Esophagus muscularis mucosa (tissue), 4 donors: ENCODE results near the gene RAD51B. TPM values are rescaled to one million over a fixed set of nuclear protein-coding genes. Genes with fewer than 3 reads are reported as not detected.

Source experiments
- DNase-seq: peaks from one replicate; pipeline ENCODE4 v3.0.0-alpha.2; 2017; ENCODE audit errors: extremely low spot score
- H3K27ac ChIP-seq, 4 donors: fragments of 200-600 bp; sonication (generic); replicated peaks in 1 of 4; 1 replicate in 3 of 4; 2 replicates in 1 of 4; pipeline ENCODE4 v1.5.1; 2016 to 2019; ENCODE audit warnings: mild to moderate bottlenecking in 1 of 4
- H3K27me3 ChIP-seq, 4 donors: fragments of 200-600 bp; sonication (generic); one replicate each; pipeline versions ENCODE4 v1.5.1 to v1.6.0; 2016 to 2019
- H3K36me3 ChIP-seq, 4 donors: fragments of 200-600 bp; sonication (generic); one replicate each; pipeline ENCODE4 v1.5.1; 2016 to 2019
- H3K4me1 ChIP-seq, 4 donors: fragments of 200-600 bp; sonication (generic); one replicate each; pipeline ENCODE4 v1.5.1; 2016 to 2019
- H3K4me3 ChIP-seq, 4 donors: fragments of 200-600 bp; sonication (generic); 1 replicate in 2 of 4; 2 replicates in 2 of 4; pipeline ENCODE4 v1.5.1; 2016 to 2019; ENCODE audit warnings: mild to moderate bottlenecking in 4 of 4, moderate library complexity in 1 of 4
- H3K9me3 ChIP-seq, 4 donors: fragments of 200-600 bp; sonication (generic); 1 replicate in 3 of 4; 2 replicates in 1 of 4; pipeline ENCODE4 v1.5.1; 2016 to 2019
- EP300 ChIP-seq: sonication (generic); formaldehyde crosslinking; IDR thresholded peaks from one replicate; pipeline ENCODE4 v1.6.1; 2017; ENCODE audit warnings: antibody characterized with exemption
- POLR2A ChIP-seq: fragments of 450-650 bp; IDR thresholded peaks from one replicate; pipeline ENCODE4 v1.6.1; 2017; ENCODE audit warnings: antibody characterized with exemption, moderate library complexity, mild to moderate bottlenecking, low read depth
- POLR2AphosphoS5 ChIP-seq, 2 donors: sonication (generic); formaldehyde crosslinking; IDR thresholded peaks; one replicate each; pipeline ENCODE4 v1.6.1; 2017; ENCODE audit warnings: antibody characterized with exemption in 2 of 2
- WGBS: methylation state at CpG from one replicate; pipeline ENCODE4 v1.1.5; 2018; 5-methylcytosine and 5-hydroxymethylcytosine counted together
- intact Hi-C: fragments of 100-400 bp; cut with DNase I; formaldehyde crosslinking; loops from one replicate; pipeline ENCODE4 v1.15.1; 2023
- total RNA-seq, 4 donors: library from RNA; depleted of rRNA; stranded (reverse); fragments of >200 nt; gene quantifications; one replicate each; pipeline versions ENCODE4 v1.1.0 to v1.2.1, GENCODE V29; 2016
- TF ChIP-seq, protein P1 (sequence below), 3 experiments: fragments of 200-600 bp in 2 of 3; fragments of 450-650 bp in 1 of 3; sonication (generic) in 2 of 3; IDR thresholded peaks; one replicate each; pipeline ENCODE4 v1.5.1; 2017 to 2019; ENCODE audit warnings: antibody characterized with exemption in 3 of 3, mild to moderate bottlenecking in 2 of 3, moderate library complexity in 1 of 3

Gene RAD51B
- total RNA-seq, 4 donors from 2014 or later, result 2.8 to 11.1 (median 5.1) TPM

DNA sequence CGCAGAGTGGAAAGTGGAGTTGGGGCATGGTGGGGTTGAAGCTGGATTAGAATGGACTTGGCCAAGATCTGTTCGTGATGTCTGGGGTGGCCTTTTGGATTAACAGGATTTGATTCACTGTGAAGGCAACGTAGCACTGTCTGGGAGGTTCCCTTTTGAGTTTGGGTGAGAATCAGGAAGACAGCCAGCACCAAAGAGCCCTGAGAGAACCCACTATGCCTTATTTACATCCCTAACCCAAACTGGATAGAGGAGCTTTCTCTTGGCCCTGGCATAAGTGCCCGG lies 703.7 kb downstream of the RAD51B start:
- Histone ChIP-seq H3K36me3 (no peaks in the 10 kb centered on the region), H3K9me3 (no peaks in the 10 kb centered on the region), H3K27me3 (no peaks in the 10 kb centered on the region), H3K4me1 (peaks cover 50 to 86% (median 80%) of the 10 kb centered on the region in 4 donors), H3K4me3 (no peak overlapping the region), H3K27ac (peak overlapping the region; percentile 75 to 80 (median 79))
- intact Hi-C loops, result loop anchor here (10.0 kb wide), 1 partner anchor 588 kb away; no protein-coding TSS in a partner anchor
- 85% methylated on average over 4 of the region's 4 CpGs for WGBS
- no peak for DNase-seq
- TF ChIP-seq, protein P1, sequence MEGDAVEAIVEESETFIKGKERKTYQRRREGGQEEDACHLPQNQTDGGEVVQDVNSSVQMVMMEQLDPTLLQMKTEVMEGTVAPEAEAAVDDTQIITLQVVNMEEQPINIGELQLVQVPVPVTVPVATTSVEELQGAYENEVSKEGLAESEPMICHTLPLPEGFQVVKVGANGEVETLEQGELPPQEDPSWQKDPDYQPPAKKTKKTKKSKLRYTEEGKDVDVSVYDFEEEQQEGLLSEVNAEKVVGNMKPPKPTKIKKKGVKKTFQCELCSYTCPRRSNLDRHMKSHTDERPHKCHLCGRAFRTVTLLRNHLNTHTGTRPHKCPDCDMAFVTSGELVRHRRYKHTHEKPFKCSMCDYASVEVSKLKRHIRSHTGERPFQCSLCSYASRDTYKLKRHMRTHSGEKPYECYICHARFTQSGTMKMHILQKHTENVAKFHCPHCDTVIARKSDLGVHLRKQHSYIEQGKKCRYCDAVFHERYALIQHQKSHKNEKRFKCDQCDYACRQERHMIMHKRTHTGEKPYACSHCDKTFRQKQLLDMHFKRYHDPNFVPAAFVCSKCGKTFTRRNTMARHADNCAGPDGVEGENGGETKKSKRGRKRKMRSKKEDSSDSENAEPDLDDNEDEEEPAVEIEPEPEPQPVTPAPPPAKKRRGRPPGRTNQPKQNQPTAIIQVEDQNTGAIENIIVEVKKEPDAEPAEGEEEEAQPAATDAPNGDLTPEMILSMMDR (IDR thresholded peaks at IDR 0.05), result no peak
- TF ChIP-seq POLR2AphosphoS5 (IDR thresholded peaks at IDR 0.05) (no peak), EP300 (no peak), POLR2A (no peak)

DNA sequence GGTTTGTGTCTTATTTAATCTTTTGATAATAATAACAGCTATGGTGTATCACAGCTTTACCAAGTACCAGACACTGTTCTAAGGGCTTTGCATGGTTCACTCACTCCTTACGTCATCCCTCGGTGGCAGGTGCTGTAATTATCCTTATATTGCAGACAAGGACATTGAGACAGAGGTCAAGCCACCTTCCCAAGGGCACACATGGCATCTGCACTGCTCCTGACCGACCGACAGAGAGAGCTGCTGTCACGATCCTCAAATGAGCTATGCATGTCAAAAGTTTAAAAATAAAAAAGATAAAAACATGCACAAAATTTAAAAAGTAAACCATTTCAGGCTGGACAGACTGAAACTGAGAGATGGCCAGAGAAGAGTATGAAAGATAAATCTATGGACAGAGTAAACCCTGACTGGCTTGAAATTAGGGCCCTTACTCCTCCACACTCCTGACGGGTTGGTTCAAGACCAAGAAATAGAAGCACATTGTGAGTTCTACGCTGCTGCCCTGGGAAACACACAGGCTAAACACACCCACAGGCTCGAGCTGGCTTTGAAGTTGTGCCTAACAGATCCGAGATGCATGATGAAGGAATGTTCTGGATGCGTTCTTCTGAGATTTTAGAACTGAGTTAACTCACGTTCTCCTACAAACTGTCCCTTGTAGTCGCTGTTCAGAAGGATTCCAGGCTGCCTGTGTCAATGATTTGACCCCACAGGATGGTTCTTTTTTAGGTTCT lies 704.6 kb downstream of the RAD51B start:
- Histone ChIP-seq H3K4me1 (peaks cover 42 to 80% (median 73%) of the 10 kb centered on the region in 4 donors), H3K27ac (peak overlapping the region; percentile 75 to 80 (median 79))
- WGBS, result 55% methylated on average over 12 of the region's 12 CpGs

DNA sequence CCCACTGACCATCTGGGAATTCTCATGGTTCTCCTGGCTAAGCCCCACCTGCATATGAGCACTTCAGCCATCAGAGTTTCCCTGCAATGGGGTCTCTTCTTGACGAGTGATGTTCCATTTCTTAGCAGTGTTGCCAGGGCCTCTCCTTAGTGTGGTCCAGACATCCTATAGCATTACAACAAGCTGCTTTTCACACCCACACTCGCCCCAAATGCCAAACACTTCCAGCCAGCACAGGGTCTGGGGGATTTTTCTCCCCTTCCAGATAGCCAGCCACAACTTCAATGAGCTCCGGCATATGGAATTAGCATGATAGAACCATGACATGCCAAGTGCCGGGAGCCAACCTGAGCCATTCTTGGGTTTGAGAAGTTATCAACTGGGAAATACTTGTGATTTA lies 705.9 kb downstream of the RAD51B start:
- Histone ChIP-seq H3K9me3 (peaks cover 0 to 16% (median 5%) of the 10 kb centered on the region in 4 donors), H3K27ac (peak overlapping the region; percentile 75 to 80 (median 79)), H3K4me1 (peaks cover 37 to 68% (median 63%) of the 10 kb centered on the region in 4 donors), H3K27me3 (no peaks in the 10 kb centered on the region), H3K36me3 (no peaks in the 10 kb centered on the region), H3K4me3 (no peak overlapping the region)
- peak; percentile 29 for DNase-seq
- TF ChIP-seq POLR2AphosphoS5 (IDR thresholded peaks at IDR 0.05) (no peak), EP300 (no peak)
- TF ChIP-seq, protein P1 (IDR thresholded peaks at IDR 0.05), result no peak
- intact Hi-C loops, result loop anchor here (10.0 kb wide), 1 partner anchor 591 kb away; no protein-coding TSS in a partner anchor
- WGBS, result 98% methylated on average over 4 of the region's 4 CpGs

More for the DNA sequence above, 704.6 kb downstream of the RAD51B start:
- intact Hi-C loops, result loop anchor here (10.0 kb wide), 1 partner anchor 589 kb away; no protein-coding TSS in a partner anchor
- no peak for TF ChIP-seq EP300
- TF ChIP-seq, protein P1 (IDR thresholded peaks at IDR 0.05), result peak; percentile 40 to 59 (median 42)
- TF ChIP-seq POLR2AphosphoS5 (IDR thresholded peaks at IDR 0.05), result peak; percentile 40 to 67
- Histone ChIP-seq H3K9me3 (peaks cover 0 to 2% (median 0%) of the 10 kb centered on the region in 4 donors), H3K4me3 (no peak overlapping the region), H3K27me3 (no peaks in the 10 kb centered on the region), H3K36me3 (no peaks in the 10 kb centered on the region)
- DNase-seq, result peak; percentile 90

DNA sequence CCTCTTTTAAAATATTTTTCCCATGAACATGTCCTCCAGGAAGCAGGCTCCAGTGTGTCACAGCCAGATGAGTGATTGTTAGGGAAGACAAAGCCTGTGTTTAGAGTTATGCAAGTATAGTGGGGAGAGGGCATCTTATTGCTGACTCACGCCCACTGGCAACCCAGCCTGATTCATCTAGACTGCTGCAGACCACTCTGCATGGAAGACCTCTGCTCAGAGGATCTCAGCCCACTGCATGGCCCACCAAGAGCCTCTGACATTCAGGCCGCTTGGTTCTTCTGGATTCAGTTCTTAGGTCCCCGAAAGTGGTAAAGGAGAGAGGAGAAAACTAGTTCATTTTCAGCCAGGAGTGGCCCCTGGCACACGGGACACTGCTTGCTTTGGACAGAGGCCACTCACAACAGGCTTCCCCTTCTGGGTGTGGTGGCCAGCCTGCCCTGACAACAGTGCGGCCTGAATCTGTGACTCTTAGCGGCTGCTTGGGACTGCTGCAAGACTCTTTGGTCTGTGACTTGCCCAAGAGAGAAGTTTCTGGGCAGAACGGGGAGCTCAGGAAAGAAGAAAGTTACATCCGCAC lies 707.0 kb downstream of the RAD51B start:
- H3K36me3 ChIP-seq, result no peaks in the 10 kb centered on the region
- H3K9me3 ChIP-seq, result peaks cover 0 to 24% (median 11%) of the 10 kb centered on the region in 4 donors
- peak overlapping the region; percentile 2 to 79 (median 68) for H3K27ac ChIP-seq
- H3K4me3 ChIP-seq, result no peak overlapping the region
- intact Hi-C loops, result loop anchor here (10.0 kb wide), 1 partner anchor 592 kb away; no protein-coding TSS in a partner anchor
- no peaks in the 10 kb centered on the region for H3K27me3 ChIP-seq
- TF ChIP-seq EP300 (no peak), POLR2A (no peak), POLR2AphosphoS5 (IDR thresholded peaks at IDR 0.05) (no peak)
- TF ChIP-seq, protein P1 (IDR thresholded peaks at IDR 0.05), result no peak
- WGBS, result 85% methylated on average over 8 of the region's 8 CpGs
- peaks cover 30 to 57% (median 53%) of the 10 kb centered on the region in 4 donors for H3K4me1 ChIP-seq
- DNase-seq, result peak; percentile 83
